Measurements from ENCODE around the gene YAP1.

Gene YAP1

GRCh38 chr11:102085864-102086551 is 24.2 kb upstream of the YAP1 start:
- Histone ChIP-seq H3K4me3 (ENCODE audit: insufficient read depth, low read length, poor library complexity, severe bottlenecking) (no peak overlapping the region), H3K4me2 (ENCODE audit: low read depth, low read length, poor library complexity, severe bottlenecking) (no peak overlapping the region), H3K9me2 (replicated peaks; ENCODE audit: insufficient read depth, low read length) (no peaks in the 10 kb centered on the region)

GRCh38 chr11:102097186-102097585 is 13.1 kb upstream of the YAP1 start:
- Histone ChIP-seq H2AFZ (ENCODE audit: low read depth, low read length, severe bottlenecking) (no peak overlapping the region), H3K36me3 (ENCODE audit: low read length) (no peaks in the 10 kb centered on the region), H4K20me1 (ENCODE audit: low read depth, low read length) (no peaks in the 10 kb centered on the region), H3K9me2 (replicated peaks; ENCODE audit: insufficient read depth, low read length) (no peaks in the 10 kb centered on the region), H3F3A (ENCODE audit: insufficient read depth) (no peaks in the 10 kb centered on the region), H3K4me3 (ENCODE audit: insufficient read depth, low read length, poor library complexity, severe bottlenecking) (no peak overlapping the region), H3K27me3 (ENCODE audit: low read length) (no peaks in the 10 kb centered on the region), H3K27ac (ENCODE audit: low read depth, low read length) (no peak overlapping the region), H3K4me2 (ENCODE audit: low read depth, low read length, poor library complexity, severe bottlenecking) (no peak overlapping the region), H3K79me2 (ENCODE audit: insufficient read depth, low read length) (no peaks in the 10 kb centered on the region), H3K9ac (ENCODE audit: low read length) (no peak overlapping the region), H3K9me3 (ENCODE audit: insufficient read depth, low read length) (no peaks in the 10 kb centered on the region)
- no peak for TF ChIP-seq EZH2phosphoT487 (conservative IDR thresholded peaks at IDR 0.05; ENCODE audit: low read length)
- no peak for TF ChIP-seq CTCF (IDR thresholded peaks at IDR 0.05; ENCODE audit: insufficient read depth, low read length, poor library complexity, severe bottlenecking)

More at GRCh38 chr11:102085864-102086551, 24.2 kb upstream of the YAP1 start:
- H3K9ac ChIP-seq (ENCODE audit: low read length) = no peak overlapping the region
- H3F3A ChIP-seq (ENCODE audit: insufficient read depth) = no peaks in the 10 kb centered on the region
- no peaks in the 10 kb centered on the region for H3K79me2 ChIP-seq (ENCODE audit: insufficient read depth, low read length)
- H3K27me3 ChIP-seq (ENCODE audit: low read length) = no peaks in the 10 kb centered on the region
- H3K27ac ChIP-seq (ENCODE audit: low read depth, low read length) = no peak overlapping the region
- TF ChIP-seq CTCF (IDR thresholded peaks at IDR 0.05; ENCODE audit: insufficient read depth, low read length, poor library complexity, severe bottlenecking) (no peak), EZH2phosphoT487 (conservative IDR thresholded peaks at IDR 0.05; ENCODE audit: low read length) (no peak)
- no peaks in the 10 kb centered on the region for H3K36me3 ChIP-seq (ENCODE audit: low read length)
- no peak overlapping the region for H2AFZ ChIP-seq (ENCODE audit: low read depth, low read length, severe bottlenecking)
- H4K20me1 ChIP-seq (ENCODE audit: low read depth, low read length) = no peaks in the 10 kb centered on the region
- no peaks in the 10 kb centered on the region for H3K9me3 ChIP-seq (ENCODE audit: insufficient read depth, low read length)

GRCh38 chr11:102099755-102100154 is 10.5 kb upstream of the YAP1 start:
- H4K20me1 ChIP-seq (ENCODE audit: low read depth, low read length) = no peaks in the 10 kb centered on the region
- H3K4me3 ChIP-seq (ENCODE audit: insufficient read depth, low read length, poor library complexity, severe bottlenecking) = no peak overlapping the region
- H3K9me3 ChIP-seq (ENCODE audit: insufficient read depth, low read length) = no peaks in the 10 kb centered on the region
- H2AFZ ChIP-seq (ENCODE audit: low read depth, low read length, severe bottlenecking) = no peak overlapping the region
- H3K9ac ChIP-seq (ENCODE audit: low read length) = no peak overlapping the region
- H3K36me3 ChIP-seq (ENCODE audit: low read length) = no peaks in the 10 kb centered on the region
- no peaks in the 10 kb centered on the region for H3K27me3 ChIP-seq (ENCODE audit: low read length)
- H3K27ac ChIP-seq (ENCODE audit: low read depth, low read length) = no peak overlapping the region
- no peaks in the 10 kb centered on the region for H3K79me2 ChIP-seq (ENCODE audit: insufficient read depth, low read length)
- TF ChIP-seq EZH2phosphoT487 (conservative IDR thresholded peaks at IDR 0.05; ENCODE audit: low read length) (no peak), CTCF (IDR thresholded peaks at IDR 0.05; ENCODE audit: insufficient read depth, low read length, poor library complexity, severe bottlenecking) (no peak)
- H3K9me2 ChIP-seq (replicated peaks; ENCODE audit: insufficient read depth, low read length) = no peaks in the 10 kb centered on the region
- no peak overlapping the region for H3K4me2 ChIP-seq (ENCODE audit: low read depth, low read length, poor library complexity, severe bottlenecking)
- H3F3A ChIP-seq (ENCODE audit: insufficient read depth) = no peaks in the 10 kb centered on the region
